Measurements from ENCODE around the gene HEPHL1. TPM values are rescaled to one million over a fixed set of nuclear protein-coding genes. Genes with fewer than 3 reads are reported as not detected.

The HEPHL1 gene, protein sequence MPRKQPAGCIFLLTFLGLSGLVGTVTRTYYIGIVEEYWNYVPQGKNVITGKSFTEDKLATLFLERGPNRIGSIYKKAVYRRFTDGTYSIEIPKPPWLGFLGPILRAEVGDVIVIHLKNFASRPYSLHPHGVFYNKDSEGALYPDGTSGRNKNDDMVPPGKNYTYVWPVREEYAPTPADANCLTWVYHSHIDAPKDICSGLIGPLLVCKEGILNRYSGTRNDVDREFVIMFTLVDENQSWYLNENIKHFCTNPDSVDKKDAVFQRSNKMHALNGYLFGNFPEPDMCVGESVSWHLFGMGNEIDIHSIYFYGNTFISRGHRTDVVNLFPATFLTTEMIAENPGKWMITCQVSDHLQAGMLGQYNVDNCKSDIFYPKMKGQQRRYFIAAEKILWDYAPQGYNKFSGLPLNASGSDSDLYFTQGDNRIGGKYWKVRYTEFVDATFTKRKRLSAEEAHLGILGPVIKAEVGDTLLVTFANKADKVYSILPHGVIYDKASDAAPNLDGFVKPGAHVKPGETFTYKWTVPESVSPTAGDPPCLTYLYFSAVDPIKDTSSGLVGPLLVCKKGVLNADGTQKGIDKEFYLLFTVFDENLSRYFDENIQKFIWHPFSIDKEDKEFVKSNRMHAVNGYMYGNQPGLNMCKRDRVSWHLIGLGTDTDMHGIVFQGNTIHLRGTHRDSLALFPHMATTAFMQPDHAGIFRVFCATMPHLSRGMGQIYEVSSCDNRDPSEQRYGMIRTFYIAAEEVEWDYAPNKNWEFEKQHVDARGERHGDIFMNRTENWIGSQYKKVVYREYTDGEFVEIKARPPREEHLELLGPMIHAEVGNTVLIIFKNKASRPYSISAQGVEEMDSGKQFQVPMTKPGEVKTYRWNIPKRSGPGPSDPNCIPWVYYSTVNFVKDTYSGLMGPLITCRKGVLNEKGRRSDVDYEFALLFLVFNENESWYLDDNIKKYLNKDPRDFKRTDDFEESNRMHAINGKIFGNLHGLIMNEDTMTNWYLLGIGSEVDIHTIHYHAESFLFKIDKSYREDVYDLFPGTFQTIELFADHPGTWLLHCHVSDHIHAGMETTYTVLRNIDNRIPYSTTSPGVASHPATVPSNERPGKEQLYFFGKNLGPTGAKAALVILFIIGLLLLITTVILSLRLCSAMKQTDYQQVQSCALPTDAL
- not detected for total RNA-seq

DNA sequence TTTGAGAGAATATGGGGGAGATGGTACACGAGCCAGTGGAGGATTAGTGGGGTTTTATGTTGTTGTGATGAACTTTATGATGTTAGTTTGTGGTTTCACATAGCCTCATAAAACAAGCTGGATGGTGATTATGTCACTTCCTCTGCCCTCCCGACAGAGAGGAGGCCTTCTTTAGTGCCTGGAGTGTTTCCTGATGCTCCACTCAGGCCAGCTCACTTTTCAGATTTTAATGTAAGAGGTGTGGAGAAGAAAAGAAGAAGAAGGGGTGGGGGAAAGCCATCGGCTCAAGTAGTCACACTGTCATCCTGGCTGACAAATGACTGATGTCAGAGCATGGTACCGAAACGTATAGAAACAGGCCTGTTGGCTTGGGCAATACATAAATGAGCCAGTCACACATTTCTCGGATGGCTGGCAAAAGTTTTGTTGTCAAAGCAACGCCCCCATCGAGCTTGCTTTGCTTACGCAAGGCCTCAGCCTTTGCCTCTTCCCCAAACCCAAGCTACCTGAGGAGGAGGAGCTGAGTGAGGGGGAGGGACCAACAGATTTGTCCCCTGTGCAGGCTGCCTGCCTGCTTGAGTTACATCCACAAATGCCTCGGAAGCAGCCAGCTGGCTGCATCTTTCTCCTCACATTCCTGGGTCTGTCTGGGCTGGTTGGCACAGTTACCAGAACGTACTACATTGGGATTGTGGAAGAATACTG lies at the start of gene HEPHL1:
TSS of gene HEPHL1 (plus strand) at position 578 of the 705 bp plus-strand sequence. CDS start at position 593, 15 bp downstream.

DNA sequence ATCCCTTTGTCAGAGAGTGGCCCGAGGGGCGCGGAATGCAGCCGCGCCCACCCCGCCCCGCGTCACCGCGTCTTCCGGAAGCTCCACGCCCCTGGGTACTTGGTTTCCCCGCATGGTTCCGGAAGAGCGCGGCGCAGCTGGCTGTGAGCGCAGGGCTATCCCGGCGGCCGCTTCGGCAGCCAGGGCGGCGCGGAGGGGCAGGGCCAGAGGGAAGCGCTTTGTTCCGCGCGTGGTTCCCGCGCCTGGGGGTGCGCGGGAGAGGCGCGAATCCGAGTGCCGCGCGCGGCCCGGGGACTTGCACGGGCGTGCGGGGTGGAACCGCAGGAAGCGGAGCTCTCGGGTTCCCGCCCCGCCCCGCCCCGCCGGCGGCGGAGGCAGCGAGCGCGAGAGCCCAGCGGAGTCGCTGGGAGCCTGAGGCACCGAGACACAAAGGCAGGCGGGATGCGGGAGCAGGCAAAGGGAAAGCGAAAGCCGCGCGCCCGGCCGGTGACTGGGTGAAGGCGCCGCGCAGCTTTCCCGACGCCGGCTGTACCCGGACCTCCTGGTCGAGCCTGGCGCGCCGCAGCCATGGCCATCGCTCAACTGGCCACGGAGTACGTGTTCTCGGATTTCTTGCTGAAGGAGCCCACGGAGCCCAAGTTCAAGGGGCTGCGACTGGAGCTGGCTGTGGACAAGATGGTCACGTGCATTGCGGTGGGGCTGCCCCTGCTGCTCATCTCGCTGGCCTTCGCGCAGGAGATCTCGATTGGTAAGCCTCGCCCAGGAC lies 107.8 kb downstream of the HEPHL1 start, which contains the start of gene PANX1:
TSS of gene PANX1 (plus strand) at position 96 of the 766 bp plus-strand sequence. CDS start at position 568, 472 bp downstream.

Other genes with a start within 250 kb of the HEPHL1 start
- 10 to 100 TPM; 32.1 to 36.4 TPM for gene MED17, start 237.1 kb upstream of the HEPHL1 start, total RNA-seq
- gene VSTM5, start 170.7 kb upstream of the HEPHL1 start, total RNA-seq, result not detected
- gene PANX1, start 107.5 kb downstream of the HEPHL1 start, total RNA-seq, result 10 to 100 TPM; 10.9 to 12.5 TPM